Right lobe of liver (tissue), 6 donors: Measurements from ENCODE around the gene SURF1. TPM values are rescaled to one million over a fixed set of nuclear protein-coding genes. Genes with fewer than 3 reads are reported as not detected.
A peak's percentile ranks its signal among the peaks of the same experiment; 100 is the strongest.

Experiments
- ATAC-seq, 4 donors: fragments of 200-7000 bp; cut with Tn5 transposase; one replicate each; pipeline ENCODE4 v1.9.1; 2020; ENCODE audit warnings: mild to moderate bottlenecking in 4 of 4, moderate library complexity in 4 of 4
- DNase-seq, 3 donors: peaks; one replicate each; pipeline ENCODE4 v3.0.0-alpha.2; 2020
- H3K27ac ChIP-seq, 3 donors: fragments of 200-600 bp; one replicate each; pipeline ENCODE4 v1.8.0; 2022
- H3K27me3 ChIP-seq, 2 donors: fragments of 200-600 bp; one replicate each; pipeline ENCODE4 v1.8.0; 2022
- H3K36me3 ChIP-seq, 4 donors: fragments of 200-600 bp; sonication (generic) in 1 of 4; one replicate each; pipeline versions ENCODE4 v1.5.1 to v1.8.0; 2017 to 2022; ENCODE audit warnings: control low read depth in 1 of 4
- H3K4me1 ChIP-seq, 4 donors: fragments of 200-600 bp; sonication (generic) in 1 of 4; one replicate each; pipeline versions ENCODE4 v1.5.1 to v1.8.0; 2017 to 2022; ENCODE audit warnings: control low read depth in 1 of 4
- H3K4me3 ChIP-seq, 3 donors: fragments of 200-600 bp; one replicate each; pipeline ENCODE4 v1.8.0; 2022
- H3K9me3 ChIP-seq, 4 donors: fragments of 200-600 bp; sonication (generic) in 1 of 4; one replicate each; pipeline versions ENCODE4 v1.5.1 to v1.8.0; 2017 to 2022; ENCODE audit warnings: control low read depth in 1 of 4
- POLR2A ChIP-seq: fragments of 450-650 bp; IDR thresholded peaks from one replicate; pipeline ENCODE4 v1.6.1; 2017; ENCODE audit warnings: antibody characterized with exemption, mild to moderate bottlenecking
- WGBS: methylation state at CpG from one replicate; pipeline ENCODE4 v1.1.6; 2018; ENCODE audit warnings: low coverage, low lambda C conversion rate; ENCODE audit not compliant: insufficient coverage; ENCODE audit errors: missing lambda C conversion rate; 5-methylcytosine and 5-hydroxymethylcytosine counted together
- intact Hi-C, 2 donors: fragments of 100-400 bp; cut with DNase I; formaldehyde crosslinking; loops; one replicate each; pipeline versions ENCODE4 v1.11.2 to v1.14.1; 2022
- total RNA-seq, 6 experiments: library from RNA; depleted of rRNA in 2 of 6; stranded (reverse); fragments of >200 nt in 2 of 6; fragmentation: NEBNext Ultra II Directional in 3 of 6; extraction: Animal tissue kit (Norgen Biotek cat#: 25700) in 3 of 6; gene quantifications; one replicate each; pipeline versions ENCODE4 v1.1.0 to v1.2.4, GENCODE V29; 2016 to 2023
- TF ChIP-seq, protein P1 (sequence below), 4 donors: fragments of 200-600 bp in 3 of 4; fragments of 450-650 bp in 1 of 4; IDR thresholded peaks; one replicate each; pipeline versions ENCODE4 v1.5.1 to v1.8.0; 2016 to 2022; ENCODE audit warnings: antibody characterized with exemption in 4 of 4, mild to moderate bottlenecking in 2 of 4
- donor health status: DM: no; HTN: yes; CAD: no.
- donor health status: DM: no; HTN: no; CAD: no.
- donor health status: DM: no; HTN: no; CAD: no.
- donor health status: DM: no; HTN: yes; CAD: no.
- donor health status: DM: no; HTN: yes; CAD: no.

The SURF1 gene
- total RNA-seq, 6 experiments from 2014 or later, result 37.4 to 68.8 (median 44.5) TPM

DNA sequence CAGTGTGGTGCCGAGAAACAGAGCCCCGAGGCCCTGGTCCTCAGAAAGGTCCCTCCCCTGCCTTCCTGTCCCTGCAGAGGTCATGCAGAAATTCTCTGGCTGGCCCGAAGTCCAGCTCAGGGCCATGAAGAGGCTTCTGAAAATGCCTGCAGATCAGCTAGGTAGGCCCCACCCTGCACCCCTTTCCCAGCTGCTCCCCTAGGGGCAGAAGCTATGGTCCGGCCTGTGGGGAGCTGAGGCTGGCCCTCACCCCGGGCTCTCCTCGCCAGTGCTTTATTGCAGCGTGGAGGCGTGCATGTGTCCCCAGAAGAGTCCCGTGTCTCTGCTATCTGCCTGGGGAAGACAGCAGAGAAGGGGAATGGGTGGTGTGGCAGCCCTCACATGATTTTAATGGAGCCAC is 41.6 kb upstream of the SURF1 start:
- H3K36me3 ChIP-seq, result no peaks in the 10 kb centered on the region
- H3K4me1 ChIP-seq, result no peaks in the 10 kb centered on the region
- no peak overlapping the region for H3K4me3 ChIP-seq
- WGBS, result no CpG with 5 or more reads among the region's 9 CpGs
- no peak for ATAC-seq
- H3K27ac ChIP-seq, result no peak overlapping the region
- no peaks in the 10 kb centered on the region for H3K27me3 ChIP-seq
- DNase-seq, result no peak
- intact Hi-C loops, result loop anchor here in 1 of 2 donors (10.0 kb wide), 1 partner anchor 213 kb away; no protein-coding TSS in a partner anchor
- TF ChIP-seq, protein P1, sequence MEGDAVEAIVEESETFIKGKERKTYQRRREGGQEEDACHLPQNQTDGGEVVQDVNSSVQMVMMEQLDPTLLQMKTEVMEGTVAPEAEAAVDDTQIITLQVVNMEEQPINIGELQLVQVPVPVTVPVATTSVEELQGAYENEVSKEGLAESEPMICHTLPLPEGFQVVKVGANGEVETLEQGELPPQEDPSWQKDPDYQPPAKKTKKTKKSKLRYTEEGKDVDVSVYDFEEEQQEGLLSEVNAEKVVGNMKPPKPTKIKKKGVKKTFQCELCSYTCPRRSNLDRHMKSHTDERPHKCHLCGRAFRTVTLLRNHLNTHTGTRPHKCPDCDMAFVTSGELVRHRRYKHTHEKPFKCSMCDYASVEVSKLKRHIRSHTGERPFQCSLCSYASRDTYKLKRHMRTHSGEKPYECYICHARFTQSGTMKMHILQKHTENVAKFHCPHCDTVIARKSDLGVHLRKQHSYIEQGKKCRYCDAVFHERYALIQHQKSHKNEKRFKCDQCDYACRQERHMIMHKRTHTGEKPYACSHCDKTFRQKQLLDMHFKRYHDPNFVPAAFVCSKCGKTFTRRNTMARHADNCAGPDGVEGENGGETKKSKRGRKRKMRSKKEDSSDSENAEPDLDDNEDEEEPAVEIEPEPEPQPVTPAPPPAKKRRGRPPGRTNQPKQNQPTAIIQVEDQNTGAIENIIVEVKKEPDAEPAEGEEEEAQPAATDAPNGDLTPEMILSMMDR (IDR thresholded peaks at IDR 0.05), result no peak
- TF ChIP-seq POLR2A, result no peak
- H3K9me3 ChIP-seq, result no peaks in the 10 kb centered on the region

DNA sequence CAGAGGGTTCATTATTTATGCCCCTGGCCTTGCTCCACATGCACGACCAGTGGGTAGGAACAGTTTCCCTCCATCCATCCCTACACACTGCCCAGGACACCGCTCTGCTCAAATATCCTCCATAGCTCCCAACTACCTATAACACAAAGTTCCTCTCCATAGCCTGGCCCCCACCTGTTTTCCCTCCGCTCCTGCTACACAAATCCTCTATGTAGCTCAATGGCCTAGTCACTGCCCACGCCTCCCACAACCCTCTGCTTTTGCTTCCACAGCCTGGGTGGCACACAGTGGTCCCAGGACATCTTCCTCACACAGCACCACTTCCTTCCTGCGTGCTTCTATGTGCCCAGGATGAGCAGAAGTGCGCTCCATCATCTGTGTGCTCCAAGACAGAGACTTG is 41.1 kb upstream of the SURF1 start:
- intact Hi-C loops, result loop anchor here in 1 of 2 donors (10.0 kb wide), 1 partner anchor 213 kb away; no protein-coding TSS in a partner anchor
- H3K27me3 ChIP-seq, result no peaks in the 10 kb centered on the region
- H3K4me1 ChIP-seq, result no peaks in the 10 kb centered on the region
- no peak overlapping the region for H3K27ac ChIP-seq
- ATAC-seq, result no peak
- no peak for DNase-seq
- H3K4me3 ChIP-seq, result no peak overlapping the region
- no peaks in the 10 kb centered on the region for H3K36me3 ChIP-seq
- H3K9me3 ChIP-seq, result no peaks in the 10 kb centered on the region
- no peak for TF ChIP-seq POLR2A
- TF ChIP-seq, protein P1 (IDR thresholded peaks at IDR 0.05), result no peak
- 68% methylated on average over 6 of the region's 6 CpGs for WGBS

DNA sequence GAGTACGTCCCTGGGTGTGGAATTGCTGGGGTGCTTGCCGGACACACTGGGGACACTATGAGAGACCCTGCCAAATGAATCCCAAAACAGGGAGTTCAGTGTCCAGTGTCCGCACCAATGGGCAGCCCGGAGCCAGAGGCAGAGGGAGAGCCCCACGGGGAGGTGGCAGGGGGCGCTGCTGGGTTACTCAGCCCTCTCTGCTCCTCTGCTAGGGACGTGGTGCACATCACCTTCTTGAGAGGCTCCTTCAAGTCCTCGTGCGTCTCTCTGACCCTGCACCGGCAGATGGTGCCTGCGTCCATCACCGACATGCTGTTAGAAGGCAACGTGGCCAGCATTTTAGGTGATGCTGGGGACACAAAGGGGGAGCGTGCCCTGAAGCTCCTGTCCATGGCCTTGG is 40.7 kb upstream of the SURF1 start:
- WGBS, result 10% methylated on average over 2 of the region's 14 CpGs
- ATAC-seq, result peak in 3 of 4 donors; percentile 24 to 52 (median 47)
- no peaks in the 10 kb centered on the region for H3K36me3 ChIP-seq

DNA sequence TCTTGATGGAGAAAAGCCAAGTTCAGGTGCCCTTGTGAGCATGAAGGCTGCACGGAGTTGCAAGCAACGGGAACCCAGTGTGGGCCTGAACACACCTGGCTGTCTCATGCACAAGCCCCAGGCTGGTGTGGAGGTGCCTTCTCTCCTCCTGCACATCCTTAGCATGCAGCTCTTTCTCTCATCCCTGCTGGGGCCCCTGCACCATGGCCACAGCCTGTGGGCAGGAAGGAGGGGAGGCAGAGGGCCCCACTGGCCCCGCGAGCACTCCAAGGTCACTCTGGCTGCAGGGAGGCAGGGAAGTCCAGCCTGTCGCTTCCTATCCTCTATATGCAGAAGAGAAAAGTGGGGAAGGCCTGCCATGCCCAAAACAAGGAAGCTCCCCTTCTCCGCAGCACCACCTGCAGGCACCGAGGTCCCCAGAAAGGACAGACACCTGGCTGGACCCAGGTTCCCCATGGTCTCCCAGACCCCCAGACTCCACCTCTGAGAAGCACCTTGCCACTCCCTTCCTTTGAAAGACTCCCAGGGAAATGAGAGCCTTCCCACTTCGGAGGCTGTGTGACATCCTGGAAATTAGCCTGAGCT is 38.5 kb upstream of the SURF1 start:
- H3K9me3 ChIP-seq, result no peaks in the 10 kb centered on the region
- DNase-seq, result no peak
- no peak overlapping the region for H3K4me3 ChIP-seq
- ATAC-seq, result peak in 1 of 4 donors; percentile 5
- no peak overlapping the region for H3K27ac ChIP-seq
- intact Hi-C loops, result loop anchor here in 1 of 2 donors (10.0 kb wide), 1 partner anchor 210 kb away; no protein-coding TSS in a partner anchor
- WGBS, result 30% methylated on average over 2 of the region's 8 CpGs
- no peaks in the 10 kb centered on the region for H3K4me1 ChIP-seq
- H3K36me3 ChIP-seq, result no peaks in the 10 kb centered on the region
- no peak for TF ChIP-seq POLR2A
- TF ChIP-seq, protein P1 (IDR thresholded peaks at IDR 0.05), result no peak
- H3K27me3 ChIP-seq, result no peaks in the 10 kb centered on the region

More for the DNA sequence above, 40.7 kb upstream of the SURF1 start:
- intact Hi-C loops, result loop anchor here in 1 of 2 donors (10.0 kb wide), 1 partner anchor 212 kb away; no protein-coding TSS in a partner anchor
- Histone ChIP-seq H3K4me3 (no peak overlapping the region), H3K27me3 (no peaks in the 10 kb centered on the region), H3K27ac (no peak overlapping the region), H3K9me3 (no peaks in the 10 kb centered on the region), H3K4me1 (no peaks in the 10 kb centered on the region)
- DNase-seq, result no peak
- TF ChIP-seq POLR2A, result no peak
- TF ChIP-seq, protein P1 (IDR thresholded peaks at IDR 0.05), result peak in 2 of 4 donors; percentile 19 to 20
